Lower leg skin (tissue), 4 donors: ENCODE measurements around the gene PHEX. TPM values are rescaled to one million over a fixed set of nuclear protein-coding genes. Genes with fewer than 3 reads are reported as not detected.
A peak's percentile ranks its signal among the peaks of the same experiment; 100 is the strongest.

ENCODE experiments used
- DNase-seq, 2 donors: peaks; one replicate each; pipeline ENCODE4 v3.0.0-alpha.2; 2019; ENCODE audit warnings: low spot score in 2 of 2
- H3K4me3 ChIP-seq: fragments of 200-600 bp; sonication (generic); 2 replicates; pipeline ENCODE4 v1.5.1; 2017; ENCODE audit warnings: mild to moderate bottlenecking, low read depth; ENCODE audit not compliant: poor library complexity, severe bottlenecking
- POLR2A ChIP-seq, 2 donors: fragments of 450-650 bp; IDR thresholded peaks; one replicate each; pipeline ENCODE4 v1.6.1; 2016 to 2017; ENCODE audit warnings: antibody characterized with exemption in 2 of 2, mild to moderate bottlenecking in 1 of 2, moderate library complexity in 1 of 2
- WGBS, 2 donors: methylation state at CpG; one replicate each; pipeline ENCODE4 v1.1.5; 2018; 5-methylcytosine and 5-hydroxymethylcytosine counted together
- intact Hi-C: fragments of 100-400 bp; cut with DNase I; formaldehyde crosslinking; loops from one replicate; pipeline ENCODE4 v1.15.0; 2023; ENCODE audit warnings: low total_unique reads
- total RNA-seq, 4 donors: library from RNA; depleted of rRNA; stranded (reverse); fragments of >200 nt; gene quantifications; one replicate each; pipeline ENCODE4 v1.1.0, GENCODE V29; 2016
- TF ChIP-seq, protein P1 (sequence below), 3 donors: fragments of 450-650 bp; IDR thresholded peaks; one replicate each; pipeline ENCODE4 v1.5.1; 2016; ENCODE audit warnings: antibody characterized with exemption in 3 of 3, mild to moderate bottlenecking in 3 of 3, moderate library complexity in 2 of 3

Gene PHEX
- total RNA-seq, 4 donors from 2014 or later: 0.08 to 1.6 (median 0.10) TPM; not detected in 1

DNA sequence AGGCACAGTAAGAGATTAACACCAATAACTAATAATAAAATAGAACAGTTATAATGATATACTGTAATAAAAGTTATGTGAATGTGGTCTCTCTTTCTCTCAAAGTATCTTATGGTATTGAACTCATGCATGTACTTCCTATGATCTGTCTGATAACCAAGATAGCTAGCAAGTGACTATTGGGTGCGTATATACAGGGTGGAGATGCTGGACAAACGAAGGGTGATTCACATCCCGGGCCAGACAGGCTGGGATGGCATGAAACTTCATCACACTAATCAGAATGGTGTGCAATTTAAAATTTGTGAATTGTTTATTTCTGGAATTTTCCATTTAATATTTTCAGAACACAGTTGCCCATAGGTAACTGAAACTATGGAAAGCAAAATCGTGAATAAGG, 96.8 kb downstream of the PHEX start:
- intact Hi-C loops: no loop called here
- no peak for DNase-seq
- 80 to 81% methylated on average over 4 of the region's 4 CpGs for WGBS, 2 donors
- no peak for TF ChIP-seq POLR2A (IDR thresholded peaks at IDR 0.05)
- TF ChIP-seq, protein P1, sequence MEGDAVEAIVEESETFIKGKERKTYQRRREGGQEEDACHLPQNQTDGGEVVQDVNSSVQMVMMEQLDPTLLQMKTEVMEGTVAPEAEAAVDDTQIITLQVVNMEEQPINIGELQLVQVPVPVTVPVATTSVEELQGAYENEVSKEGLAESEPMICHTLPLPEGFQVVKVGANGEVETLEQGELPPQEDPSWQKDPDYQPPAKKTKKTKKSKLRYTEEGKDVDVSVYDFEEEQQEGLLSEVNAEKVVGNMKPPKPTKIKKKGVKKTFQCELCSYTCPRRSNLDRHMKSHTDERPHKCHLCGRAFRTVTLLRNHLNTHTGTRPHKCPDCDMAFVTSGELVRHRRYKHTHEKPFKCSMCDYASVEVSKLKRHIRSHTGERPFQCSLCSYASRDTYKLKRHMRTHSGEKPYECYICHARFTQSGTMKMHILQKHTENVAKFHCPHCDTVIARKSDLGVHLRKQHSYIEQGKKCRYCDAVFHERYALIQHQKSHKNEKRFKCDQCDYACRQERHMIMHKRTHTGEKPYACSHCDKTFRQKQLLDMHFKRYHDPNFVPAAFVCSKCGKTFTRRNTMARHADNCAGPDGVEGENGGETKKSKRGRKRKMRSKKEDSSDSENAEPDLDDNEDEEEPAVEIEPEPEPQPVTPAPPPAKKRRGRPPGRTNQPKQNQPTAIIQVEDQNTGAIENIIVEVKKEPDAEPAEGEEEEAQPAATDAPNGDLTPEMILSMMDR (IDR thresholded peaks at IDR 0.05): no peak
- no peak overlapping the region for H3K4me3 ChIP-seq

DNA sequence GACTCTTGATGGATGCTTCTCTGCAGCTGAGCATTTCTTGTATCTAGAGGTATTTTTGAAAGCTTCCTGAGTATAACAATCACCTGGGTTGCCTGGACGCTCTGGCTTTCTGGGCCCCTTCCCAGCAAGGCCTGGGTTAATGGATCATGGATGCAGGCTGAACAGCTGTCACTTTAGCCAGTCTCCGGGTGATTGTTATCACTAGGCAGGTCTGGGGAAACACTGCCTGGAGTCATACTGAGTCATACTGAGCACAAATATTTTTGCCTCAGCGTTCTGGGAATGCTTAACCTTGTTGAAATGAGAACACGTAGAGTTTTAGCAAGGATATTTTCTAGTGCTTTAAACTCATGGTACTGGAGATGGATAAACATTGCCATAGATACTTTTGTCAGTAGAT, 102.6 kb downstream of the PHEX start:
- no peak for TF ChIP-seq POLR2A (IDR thresholded peaks at IDR 0.05)
- TF ChIP-seq, protein P1 (IDR thresholded peaks at IDR 0.05): no peak
- WGBS, 2 donors: 18% methylated on average over 3 to 4 of the region's 4 CpGs
- H3K4me3 ChIP-seq: no peak overlapping the region
- no peak for DNase-seq
- intact Hi-C loops: no loop called here

DNA sequence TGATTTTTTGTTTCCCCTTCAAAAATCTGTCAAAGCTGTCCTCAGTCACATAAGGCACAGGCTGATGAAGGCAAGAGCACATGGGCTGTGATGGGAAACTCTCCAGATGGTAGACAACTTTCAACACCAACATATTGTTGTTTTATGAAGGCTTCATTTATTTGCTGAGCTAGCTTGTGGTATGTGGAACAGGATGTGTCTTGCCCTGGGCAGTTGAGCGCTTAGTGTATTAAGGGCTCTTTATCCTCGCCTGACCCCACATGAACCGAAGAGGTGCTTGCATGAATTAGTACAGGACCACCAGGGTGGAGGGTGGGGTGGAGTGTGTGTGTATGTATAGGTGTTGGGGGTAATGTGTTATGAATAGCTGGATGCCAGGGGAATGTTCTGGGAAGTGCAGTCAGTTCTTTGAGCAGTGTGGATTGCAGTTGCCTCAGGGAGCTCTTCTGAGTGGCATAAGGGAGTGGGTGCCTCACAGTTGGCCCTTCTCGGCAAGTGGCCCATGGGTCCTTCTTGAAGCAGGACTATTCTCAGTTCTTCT, 103.1 kb downstream of the PHEX start:
- peak in 1 of 2 donors; percentile 19 for DNase-seq
- TF ChIP-seq, protein P1 (IDR thresholded peaks at IDR 0.05): no peak
- no peak for TF ChIP-seq POLR2A (IDR thresholded peaks at IDR 0.05)
- no peak overlapping the region for H3K4me3 ChIP-seq
- intact Hi-C loops: no loop called here
- 30 to 45% methylated on average over 4 of the region's 4 CpGs for WGBS, 2 donors

DNA sequence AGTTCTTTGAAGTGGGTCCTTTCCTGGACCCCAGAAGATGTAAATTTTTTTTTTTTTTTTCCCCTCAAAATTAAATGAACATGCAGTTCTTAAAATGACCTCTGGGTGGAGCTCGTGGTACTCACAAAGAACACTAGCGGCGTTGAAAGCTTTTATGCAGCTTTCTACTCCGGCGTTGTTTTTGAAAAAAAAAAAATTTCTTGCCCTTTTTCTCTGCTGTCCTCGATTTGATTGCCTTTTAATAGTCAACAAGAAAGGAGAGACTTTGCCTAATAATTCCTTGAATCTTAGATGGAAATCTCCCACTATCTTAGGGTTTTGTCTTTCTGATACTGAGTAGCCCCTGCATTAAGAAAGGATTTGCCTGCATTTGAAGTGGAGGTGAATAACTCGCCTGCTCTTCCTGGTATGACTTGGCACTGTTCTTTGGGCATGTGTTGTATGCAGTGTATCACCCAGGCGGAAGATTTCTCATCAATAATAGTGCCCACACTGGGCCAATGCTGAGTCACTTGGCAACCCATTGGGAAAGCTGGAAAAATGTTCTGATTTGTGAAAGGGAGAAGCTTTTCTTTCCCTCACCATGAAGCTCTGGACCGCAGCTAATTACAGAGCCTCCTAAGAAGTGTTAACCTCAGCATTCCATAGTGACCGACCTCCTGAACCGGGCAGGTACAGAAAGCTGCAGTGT, 104.0 kb downstream of the PHEX start:
- intact Hi-C loops: no loop called here
- peak in 1 of 2 donors; percentile 13 for DNase-seq
- TF ChIP-seq POLR2A (IDR thresholded peaks at IDR 0.05): no peak
- TF ChIP-seq, protein P1 (IDR thresholded peaks at IDR 0.05): no peak
- 10 to 15% methylated on average over 11 of the region's 11 CpGs for WGBS, 2 donors
- H3K4me3 ChIP-seq: no peak overlapping the region

DNA sequence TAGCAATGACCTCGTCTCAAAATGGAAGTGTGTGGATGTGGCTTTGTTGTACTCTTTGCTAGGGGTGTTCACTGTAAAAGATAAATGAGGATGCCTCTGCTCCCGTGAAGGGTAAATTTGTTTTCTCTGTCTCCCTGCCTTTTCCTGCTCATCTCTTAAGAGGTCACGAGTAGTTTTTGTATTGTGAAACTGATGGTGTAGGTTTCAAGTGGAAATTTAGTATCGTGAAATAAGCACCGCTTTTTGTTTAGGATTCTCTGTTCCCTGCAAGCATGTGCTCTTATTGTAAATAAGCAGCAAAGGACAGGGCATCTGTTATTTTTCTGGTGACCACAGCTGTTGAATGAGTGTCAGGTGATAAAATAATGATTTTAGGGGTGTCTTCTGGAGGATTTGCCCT, 104.6 kb downstream of the PHEX start:
- 69 to 76% methylated on average over 5 of the region's 5 CpGs for WGBS, 2 donors
- intact Hi-C loops: no loop called here
- DNase-seq: no peak
- H3K4me3 ChIP-seq: no peak overlapping the region
- TF ChIP-seq, protein P1 (IDR thresholded peaks at IDR 0.05): no peak
- no peak for TF ChIP-seq POLR2A (IDR thresholded peaks at IDR 0.05)
